Right lobe of liver (tissue), 6 donors: Measurements from ENCODE around the gene FOS. TPM values are rescaled to one million over a fixed set of nuclear protein-coding genes. Genes with fewer than 3 reads are reported as not detected.
"Not testable (repeated sequence)": the region's sequence is repeated elsewhere in the genome, so short reads cannot be mapped to it uniquely, and the experiment has no call there.

Experiments used
- ATAC-seq, 4 donors: fragments of 200-7000 bp; cut with Tn5 transposase; one replicate each; pipeline ENCODE4 v1.9.1; 2020; ENCODE audit warnings: mild to moderate bottlenecking in 4 of 4, moderate library complexity in 4 of 4
- DNase-seq, 3 donors: peaks; one replicate each; pipeline ENCODE4 v3.0.0-alpha.2; 2020
- H3K27ac ChIP-seq, 3 donors: fragments of 200-600 bp; one replicate each; pipeline ENCODE4 v1.8.0; 2022
- H3K27me3 ChIP-seq, 2 donors: fragments of 200-600 bp; one replicate each; pipeline ENCODE4 v1.8.0; 2022
- H3K36me3 ChIP-seq, 4 donors: fragments of 200-600 bp; sonication (generic) in 1 of 4; one replicate each; pipeline versions ENCODE4 v1.5.1 to v1.8.0; 2017 to 2022; ENCODE audit warnings: control low read depth in 1 of 4
- H3K4me1 ChIP-seq, 4 donors: fragments of 200-600 bp; sonication (generic) in 1 of 4; one replicate each; pipeline versions ENCODE4 v1.5.1 to v1.8.0; 2017 to 2022; ENCODE audit warnings: control low read depth in 1 of 4
- H3K4me3 ChIP-seq, 3 donors: fragments of 200-600 bp; one replicate each; pipeline ENCODE4 v1.8.0; 2022
- H3K9me3 ChIP-seq, 4 donors: fragments of 200-600 bp; sonication (generic) in 1 of 4; one replicate each; pipeline versions ENCODE4 v1.5.1 to v1.8.0; 2017 to 2022; ENCODE audit warnings: control low read depth in 1 of 4
- POLR2A ChIP-seq: fragments of 450-650 bp; IDR thresholded peaks from one replicate; pipeline ENCODE4 v1.6.1; 2017; ENCODE audit warnings: antibody characterized with exemption, mild to moderate bottlenecking
- WGBS: methylation state at CpG from one replicate; pipeline ENCODE4 v1.1.6; 2018; ENCODE audit warnings: low coverage, low lambda C conversion rate; ENCODE audit not compliant: insufficient coverage; ENCODE audit errors: missing lambda C conversion rate; 5-methylcytosine and 5-hydroxymethylcytosine counted together
- intact Hi-C, 2 donors: fragments of 100-400 bp; cut with DNase I; formaldehyde crosslinking; loops; one replicate each; pipeline versions ENCODE4 v1.11.2 to v1.14.1; 2022
- total RNA-seq, 6 experiments: library from RNA; depleted of rRNA in 2 of 6; stranded (reverse); fragments of >200 nt in 2 of 6; fragmentation: NEBNext Ultra II Directional in 3 of 6; extraction: Animal tissue kit (Norgen Biotek cat#: 25700) in 3 of 6; gene quantifications; one replicate each; pipeline versions ENCODE4 v1.1.0 to v1.2.4, GENCODE V29; 2016 to 2023
- TF ChIP-seq, protein P1 (sequence below), 4 donors: fragments of 200-600 bp in 3 of 4; fragments of 450-650 bp in 1 of 4; IDR thresholded peaks; one replicate each; pipeline versions ENCODE4 v1.5.1 to v1.8.0; 2016 to 2022; ENCODE audit warnings: antibody characterized with exemption in 4 of 4, mild to moderate bottlenecking in 2 of 4
- donor health status: DM: no; HTN: yes; CAD: no.
- donor health status: DM: no; HTN: no; CAD: no.
- donor health status: DM: no; HTN: no; CAD: no.
- donor health status: DM: no; HTN: yes; CAD: no.
- donor health status: DM: no; HTN: yes; CAD: no.

The FOS gene
- total RNA-seq, 6 experiments from 2014 or later = 9.9 to 151 (median 49.5) TPM

DNA sequence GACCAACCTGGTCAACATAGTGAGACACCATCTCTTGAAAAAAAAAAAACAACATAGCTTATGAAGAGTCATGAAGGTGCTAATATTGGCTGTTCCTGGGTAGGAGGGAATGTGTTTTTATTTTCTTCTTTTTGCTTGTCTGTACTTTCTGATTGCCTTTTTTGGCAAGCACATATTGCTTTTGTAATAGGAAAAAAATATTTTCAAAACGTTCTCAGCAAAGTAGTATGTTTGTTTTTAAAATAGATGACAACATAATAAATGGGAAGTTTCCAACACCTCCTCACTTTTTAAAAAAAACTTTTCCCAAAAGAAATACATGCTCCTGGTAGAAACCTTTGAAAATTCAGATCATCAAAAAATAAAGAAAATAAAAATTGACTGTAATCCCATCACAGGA lies 20.9 kb downstream of the FOS start:
- WGBS = 4% methylated on average over 1 of the region's 1 CpG
- TF ChIP-seq, protein P1, sequence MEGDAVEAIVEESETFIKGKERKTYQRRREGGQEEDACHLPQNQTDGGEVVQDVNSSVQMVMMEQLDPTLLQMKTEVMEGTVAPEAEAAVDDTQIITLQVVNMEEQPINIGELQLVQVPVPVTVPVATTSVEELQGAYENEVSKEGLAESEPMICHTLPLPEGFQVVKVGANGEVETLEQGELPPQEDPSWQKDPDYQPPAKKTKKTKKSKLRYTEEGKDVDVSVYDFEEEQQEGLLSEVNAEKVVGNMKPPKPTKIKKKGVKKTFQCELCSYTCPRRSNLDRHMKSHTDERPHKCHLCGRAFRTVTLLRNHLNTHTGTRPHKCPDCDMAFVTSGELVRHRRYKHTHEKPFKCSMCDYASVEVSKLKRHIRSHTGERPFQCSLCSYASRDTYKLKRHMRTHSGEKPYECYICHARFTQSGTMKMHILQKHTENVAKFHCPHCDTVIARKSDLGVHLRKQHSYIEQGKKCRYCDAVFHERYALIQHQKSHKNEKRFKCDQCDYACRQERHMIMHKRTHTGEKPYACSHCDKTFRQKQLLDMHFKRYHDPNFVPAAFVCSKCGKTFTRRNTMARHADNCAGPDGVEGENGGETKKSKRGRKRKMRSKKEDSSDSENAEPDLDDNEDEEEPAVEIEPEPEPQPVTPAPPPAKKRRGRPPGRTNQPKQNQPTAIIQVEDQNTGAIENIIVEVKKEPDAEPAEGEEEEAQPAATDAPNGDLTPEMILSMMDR (IDR thresholded peaks at IDR 0.05) = no peak
- no peak for TF ChIP-seq POLR2A
- no peaks in the 10 kb centered on the region for H3K36me3 ChIP-seq
- peaks cover 0 to 11% (median 5%) of the 10 kb centered on the region in 4 donors for H3K4me1 ChIP-seq
- H3K9me3 ChIP-seq = no peaks in the 10 kb centered on the region
- H3K27ac ChIP-seq = peak overlapping the region in 2 of 3 donors; percentile 23 to 99
- DNase-seq (no peak), ATAC-seq (no peak)
- H3K4me3 ChIP-seq = no peak overlapping the region
- intact Hi-C loops = loop anchor here in 1 of 2 donors (5.0 kb wide), 1 partner anchor 167 kb away; no protein-coding TSS in a partner anchor
- H3K27me3 ChIP-seq = no peaks in the 10 kb centered on the region

DNA sequence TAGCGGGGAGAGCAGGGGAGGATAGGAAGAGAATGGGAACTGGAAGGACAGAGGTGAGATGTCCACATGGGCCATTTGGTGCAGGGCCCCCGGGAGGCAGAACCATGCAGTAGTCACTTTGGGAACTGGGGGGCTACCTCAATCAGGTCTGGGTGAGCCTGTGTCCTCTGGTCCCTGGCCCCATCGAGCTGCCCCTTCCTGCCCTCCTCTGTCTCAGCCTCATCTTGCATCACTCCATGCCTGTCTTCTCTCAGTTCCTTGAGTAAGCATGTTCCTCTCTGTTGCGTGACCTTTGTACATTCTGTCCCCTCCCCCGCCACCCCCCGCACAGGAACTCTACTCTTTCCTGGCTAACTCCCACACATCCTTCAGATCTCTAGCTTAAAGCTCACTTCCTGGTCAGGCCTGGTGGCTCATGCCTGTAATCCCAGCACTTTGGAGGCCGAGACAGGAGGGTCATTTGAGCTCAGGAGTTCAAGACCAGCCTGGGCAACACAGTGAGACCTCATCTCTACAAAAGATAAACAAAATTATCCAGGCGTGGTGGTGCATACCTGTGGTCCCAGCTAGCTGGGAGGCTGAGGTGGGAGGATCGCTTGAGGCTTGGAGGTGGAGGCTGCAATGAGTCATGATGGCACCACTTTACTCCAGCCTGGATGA lies 23.2 kb downstream of the FOS start:
- no peaks in the 10 kb centered on the region for H3K4me1 ChIP-seq
- no peaks in the 10 kb centered on the region for H3K9me3 ChIP-seq
- no peak overlapping the region for H3K4me3 ChIP-seq
- no peaks in the 10 kb centered on the region for H3K36me3 ChIP-seq
- H3K27ac ChIP-seq = peak overlapping the region in 1 of 3 donors; percentile 29
- DNase-seq (peak in 1 of 3 donors; percentile 48), ATAC-seq (peak; percentile 46 to 61 (median 52))
- no peaks in the 10 kb centered on the region for H3K27me3 ChIP-seq
- TF ChIP-seq POLR2A = peak; percentile 27
- TF ChIP-seq, protein P1 (IDR thresholded peaks at IDR 0.05) = no peak
- 39% methylated on average over 7 of the region's 9 CpGs for WGBS
- intact Hi-C loops = loop anchor here in 1 of 2 donors (10.0 kb wide), 1 partner anchor 167 kb away; no protein-coding TSS in a partner anchor

DNA sequence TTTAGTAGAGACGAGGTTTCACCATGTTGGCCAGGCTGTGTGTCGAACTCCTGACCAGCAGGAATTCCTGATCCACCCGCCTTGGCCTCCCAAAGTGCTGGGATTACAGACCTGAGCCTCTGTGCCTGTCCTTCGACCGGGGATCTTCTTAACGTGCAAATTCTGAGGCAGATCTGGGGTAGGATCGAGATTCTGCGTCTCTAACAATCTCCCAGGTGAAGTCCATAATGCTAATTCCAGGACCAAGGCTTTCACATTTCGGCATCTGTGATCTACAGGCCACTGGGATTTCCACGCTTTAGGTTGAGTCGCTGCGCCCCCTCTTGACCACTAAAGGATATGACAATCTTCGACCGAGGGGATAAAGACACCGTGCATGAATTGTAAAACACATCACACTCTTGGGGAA lies 24.8 kb downstream of the FOS start:
- intact Hi-C loops = loop anchor here in 1 of 2 donors (10.0 kb wide), 1 partner anchor 169 kb away; no protein-coding TSS in a partner anchor
- Histone ChIP-seq H3K36me3 (no peaks in the 10 kb centered on the region), H3K27me3 (no peaks in the 10 kb centered on the region), H3K9me3 (no peaks in the 10 kb centered on the region), H3K27ac (peak overlapping the region in 1 of 3 donors; percentile 43), H3K4me3 (no peak overlapping the region), H3K4me1 (no peaks in the 10 kb centered on the region)
- TF ChIP-seq POLR2A = no peak
- TF ChIP-seq, protein P1 (IDR thresholded peaks at IDR 0.05) = peak; percentile 81 to 94 (median 84)
- WGBS = 2% methylated on average over 8 of the region's 15 CpGs
- ATAC-seq (peak; percentile 76 to 83 (median 80)), DNase-seq (peak in 2 of 3 donors; percentile 52 to 76)

DNA sequence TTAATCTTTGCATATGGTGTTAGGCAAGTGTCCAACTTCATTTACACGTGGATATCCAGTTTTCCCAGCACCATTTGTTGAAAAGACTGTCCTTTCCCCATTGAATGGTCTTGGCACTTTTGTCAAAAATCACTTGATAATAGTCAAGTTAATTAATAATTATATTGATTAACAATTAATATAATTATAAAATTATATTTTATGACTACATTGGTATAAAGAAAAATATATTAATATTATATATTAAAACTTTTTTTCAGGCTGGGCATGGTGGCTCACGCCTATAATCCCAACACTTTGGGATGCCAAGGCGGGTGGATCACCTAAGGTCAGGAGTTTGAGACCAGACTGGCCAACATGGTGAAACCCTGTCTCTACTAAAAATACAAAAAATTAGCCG lies 27.8 kb downstream of the FOS start:
- not testable (repeated sequence) for H3K9me3 ChIP-seq, H3K27ac ChIP-seq, H3K4me3 ChIP-seq, DNase-seq, H3K4me1 ChIP-seq, ATAC-seq, H3K36me3 ChIP-seq, H3K27me3 ChIP-seq
- WGBS = 58% methylated on average over 4 of the region's 4 CpGs
- intact Hi-C loops = loop anchor here in 1 of 2 donors (10.0 kb wide), 1 partner anchor 172 kb away; no protein-coding TSS in a partner anchor
